Pancreas (tissue), 10 donors: Measurements from ENCODE around the gene TAPBP. TPM values are rescaled to one million over a fixed set of nuclear protein-coding genes. Genes with fewer than 3 reads are reported as not detected.

Source experiments
- ATAC-seq, 4 donors: fragments of 200-7000 bp; cut with Tn5 transposase; one replicate each; pipeline versions ENCODE4 v1.8.0 to v1.9.1; 2020; ENCODE audit warnings: mild to moderate bottlenecking in 4 of 4, moderate library complexity in 4 of 4
- DNase-seq, 6 donors: peaks; one replicate each; pipeline ENCODE4 v3.0.0-alpha.2; 2020
- FAIRE-seq: peaks from 2 replicates; lab custom pipeline; 2012; peaks lifted over from hg19 to GRCh38; lab: Jason Lieb, UNC
- H3K27ac ChIP-seq, 4 donors: fragments of 200-600 bp; sonication (generic); 1 replicate in 3 of 4; 2 replicates in 1 of 4; pipeline versions ENCODE4 v1.5.0 to v1.8.0; 2020
- H3K27me3 ChIP-seq, 4 donors: fragments of 200-600 bp; one replicate each; pipeline ENCODE4 v1.8.0; 2021
- H3K36me3 ChIP-seq, 3 donors: fragments of 200-600 bp; sonication (generic) in 1 of 3; one replicate each; pipeline versions ENCODE4 v1.5.0 to v1.8.0; 2020 to 2021
- H3K4me1 ChIP-seq, 3 donors: fragments of 200-600 bp; one replicate each; pipeline ENCODE4 v1.8.0; 2021
- H3K4me3 ChIP-seq, 4 donors: fragments of 200-600 bp; sonication (generic) in 2 of 4; one replicate each; pipeline versions ENCODE4 v1.5.0 to v1.8.0; 2020 to 2021
- H3K9me3 ChIP-seq, 4 donors: fragments of 200-600 bp; one replicate each; pipeline ENCODE4 v1.8.0; 2021
- WGBS, 2 donors: extraction: QIAGEN DNeasy Blood & Tissue Kit; methylation state at CpG; one replicate each; pipeline ENCODE4 v1.1.7; 2013; 5-methylcytosine and 5-hydroxymethylcytosine counted together
- intact Hi-C, 3 donors: fragments of 100-400 bp; cut with DNase I; formaldehyde crosslinking; loops; one replicate each; pipeline versions ENCODE4 v1.11.1 to v1.14.2; 2022
- polyA plus RNA-seq, 2 donors: library from polyadenylated mRNA; stranded (reverse); fragments of 200-250 nt; gene quantifications; one replicate each; pipeline ENCODE4 v1.2.3, GENCODE V29; 2013
- total RNA-seq, 6 donors: library from RNA; stranded (reverse); fragmentation: NEBNext Ultra II Directional in 4 of 6; extraction: Animal tissue kit (Norgen Biotek cat#: 25700) in 4 of 6; gene quantifications; one replicate each; pipeline versions ENCODE4 v1.2.1 to v1.2.4, GENCODE V29; 2021 to 2023
- TF ChIP-seq, protein P1 (sequence below), 4 donors: fragments of 200-600 bp; sonication (generic) in 3 of 4; IDR thresholded peaks; one replicate each; pipeline versions ENCODE4 v1.5.0 to v1.8.0; 2021; ENCODE audit warnings: antibody characterized with exemption in 4 of 4
- donor health status: healthy with polysubstance abuse.
- donor health status: DM: no; HTN: no; CAD: no; lungs with moderate emphysema.
- donor health status: DM: no; HTN: no; CAD: no.
- donor health status: control.
- donor health status: control.
- donor health status: Bipolar disorder and iron deficiency.
- donor health status: DM: yes; HTN: yes; CAD: no.
- donor health status: DM: no; HTN: no; CAD: no.
- donor health status: DM: no; HTN: no; CAD: no.
- donor health status: DM: yes; HTN: yes; CAD: no.

Gene TAPBP
- total and polyA plus RNA-seq, 8 donors = 28.0 to 152 (median 41.2) TPM

DNA sequence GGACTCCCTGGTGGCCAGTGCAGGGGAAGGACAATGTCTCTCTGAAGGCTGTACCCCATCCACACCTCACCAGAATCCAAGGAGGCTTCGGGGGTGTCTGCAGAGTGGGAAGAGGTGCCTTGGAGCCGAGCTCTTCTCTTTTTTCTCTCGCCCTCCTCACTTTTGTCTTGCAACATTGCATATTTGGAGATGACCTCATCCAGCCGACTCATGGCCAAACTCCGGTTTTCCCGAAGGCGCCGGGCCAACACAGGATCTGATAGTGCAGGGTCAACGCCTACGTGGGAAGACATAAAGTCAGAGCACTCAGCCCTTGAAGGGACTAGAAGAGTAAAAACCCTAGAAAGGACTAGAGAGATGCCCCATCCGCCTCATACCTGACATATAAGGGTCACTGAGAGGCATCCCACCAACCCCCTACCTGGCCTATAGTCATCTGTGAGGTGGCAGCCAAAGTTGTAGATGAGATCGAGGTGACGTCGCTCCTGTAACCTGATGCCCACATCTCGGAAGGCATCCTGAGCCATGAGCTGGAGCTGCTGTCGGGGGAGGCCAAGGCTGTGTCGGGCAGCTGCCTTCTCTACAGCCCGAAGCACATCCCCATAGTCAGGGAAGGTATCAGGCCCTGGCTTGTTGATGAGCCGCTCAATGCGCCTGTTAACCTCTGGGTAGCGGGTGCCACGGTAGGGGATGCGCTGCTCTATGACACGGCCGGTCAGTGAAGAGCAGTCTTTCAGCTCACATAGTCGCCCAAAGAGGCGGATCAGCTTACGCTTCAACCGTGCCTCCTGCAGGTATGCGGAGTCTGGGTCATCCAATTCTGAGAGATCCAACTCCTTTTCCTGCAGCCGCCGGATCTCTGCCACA, 6.7 kb upstream of the TAPBP start:
- intact Hi-C loops = no loop called here
- DNase-seq (peak in 5 of 6 donors; percentile 46 to 73 (median 63)), FAIRE-seq (no peak), ATAC-seq (no peak)
- TF ChIP-seq, protein P1, sequence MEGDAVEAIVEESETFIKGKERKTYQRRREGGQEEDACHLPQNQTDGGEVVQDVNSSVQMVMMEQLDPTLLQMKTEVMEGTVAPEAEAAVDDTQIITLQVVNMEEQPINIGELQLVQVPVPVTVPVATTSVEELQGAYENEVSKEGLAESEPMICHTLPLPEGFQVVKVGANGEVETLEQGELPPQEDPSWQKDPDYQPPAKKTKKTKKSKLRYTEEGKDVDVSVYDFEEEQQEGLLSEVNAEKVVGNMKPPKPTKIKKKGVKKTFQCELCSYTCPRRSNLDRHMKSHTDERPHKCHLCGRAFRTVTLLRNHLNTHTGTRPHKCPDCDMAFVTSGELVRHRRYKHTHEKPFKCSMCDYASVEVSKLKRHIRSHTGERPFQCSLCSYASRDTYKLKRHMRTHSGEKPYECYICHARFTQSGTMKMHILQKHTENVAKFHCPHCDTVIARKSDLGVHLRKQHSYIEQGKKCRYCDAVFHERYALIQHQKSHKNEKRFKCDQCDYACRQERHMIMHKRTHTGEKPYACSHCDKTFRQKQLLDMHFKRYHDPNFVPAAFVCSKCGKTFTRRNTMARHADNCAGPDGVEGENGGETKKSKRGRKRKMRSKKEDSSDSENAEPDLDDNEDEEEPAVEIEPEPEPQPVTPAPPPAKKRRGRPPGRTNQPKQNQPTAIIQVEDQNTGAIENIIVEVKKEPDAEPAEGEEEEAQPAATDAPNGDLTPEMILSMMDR (IDR thresholded peaks at IDR 0.05) = no peak
- peaks cover 0 to 43% (median 12%) of the 10 kb centered on the region in 3 donors for H3K4me1 ChIP-seq
- WGBS, 2 donors = 72 to 76% methylated on average over 32 of the region's 32 CpGs
- no peaks in the 10 kb centered on the region for H3K9me3 ChIP-seq
- peak overlapping the region in 1 of 4 donors; percentile 45 for H3K27ac ChIP-seq
- H3K4me3 ChIP-seq = no peak overlapping the region
- H3K36me3 ChIP-seq = peaks cover 0 to 19% (median 0%) of the 10 kb centered on the region in 3 donors
- H3K27me3 ChIP-seq = no peaks in the 10 kb centered on the region

DNA sequence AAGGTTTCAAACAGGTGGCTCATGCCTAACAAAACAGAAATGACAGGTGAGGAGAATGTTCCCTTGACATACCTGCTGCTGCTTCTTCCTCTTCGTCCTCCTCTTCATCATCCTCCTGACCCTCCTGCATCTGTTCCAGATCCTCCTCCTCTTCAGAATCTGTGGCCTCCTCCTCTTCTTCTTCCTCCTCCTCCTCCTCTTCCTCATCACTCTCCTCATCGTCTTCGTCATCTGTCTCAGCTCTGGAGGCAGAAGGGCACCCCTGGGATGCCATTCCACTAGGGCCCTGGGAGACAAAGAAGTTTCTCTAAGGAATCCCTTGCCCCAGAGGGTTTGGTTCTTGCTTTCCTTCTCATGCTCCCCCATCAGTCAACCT, 6.0 kb upstream of the TAPBP start:
- FAIRE-seq = no peak
- ATAC-seq = no peak
- Histone ChIP-seq H3K4me3 (no peak overlapping the region), H3K27ac (peak overlapping the region in 1 of 4 donors; percentile 45), H3K27me3 (no peaks in the 10 kb centered on the region), H3K9me3 (no peaks in the 10 kb centered on the region), H3K4me1 (peaks cover 0 to 45% (median 14%) of the 10 kb centered on the region in 3 donors), H3K36me3 (peaks cover 0 to 19% (median 0%) of the 10 kb centered on the region in 3 donors)
- WGBS, 2 donors = 86 to 88% methylated on average over 3 of the region's 3 CpGs
- TF ChIP-seq, protein P1 (IDR thresholded peaks at IDR 0.05) = no peak
- DNase-seq = no peak
- intact Hi-C loops = no loop called here

DNA sequence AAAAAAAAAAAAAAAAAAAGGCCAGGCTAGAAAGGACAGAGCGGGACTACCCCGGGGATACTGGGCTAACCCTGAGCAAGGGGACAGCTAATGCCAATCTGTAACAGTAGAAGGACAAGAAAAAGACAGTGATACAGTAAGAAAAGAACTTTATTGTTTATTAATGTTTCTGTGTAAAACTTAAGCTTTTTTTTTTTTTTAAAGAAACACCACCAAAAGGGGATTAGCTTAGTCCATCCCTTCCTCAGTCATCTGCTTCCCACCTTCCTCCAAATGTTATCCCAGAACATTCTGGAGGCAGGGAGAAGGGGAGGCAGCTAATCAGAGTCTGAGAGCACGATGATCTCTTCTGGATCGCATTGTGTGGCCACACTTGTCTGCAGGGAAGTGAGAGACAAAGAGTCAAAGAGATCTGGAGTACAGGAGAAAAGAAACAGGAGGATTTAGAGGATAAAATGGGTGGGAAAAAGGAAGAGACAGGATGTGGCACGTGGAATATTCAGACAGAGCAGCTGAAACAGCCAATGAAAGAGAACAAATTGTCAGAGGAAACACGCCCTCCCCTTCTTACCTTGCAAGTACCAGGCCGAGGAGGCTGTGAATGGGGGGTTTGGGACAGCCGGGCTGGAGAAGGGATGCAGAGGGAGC, 4.7 kb upstream of the TAPBP start:
- Histone ChIP-seq H3K9me3 (no peaks in the 10 kb centered on the region), H3K4me1 (peaks cover 0 to 44% (median 18%) of the 10 kb centered on the region in 3 donors), H3K4me3 (peak overlapping the region in 3 of 4 donors; percentile 1 to 53 (median 37)), H3K27me3 (no peaks in the 10 kb centered on the region), H3K36me3 (peaks cover 0 to 19% (median 0%) of the 10 kb centered on the region in 3 donors), H3K27ac (peak overlapping the region; percentile 51 to 82 (median 66))
- 59 to 62% methylated on average over 8 of the region's 8 CpGs for WGBS, 2 donors
- intact Hi-C loops = no loop called here
- no peak for FAIRE-seq
- TF ChIP-seq, protein P1 (IDR thresholded peaks at IDR 0.05) = no peak
- DNase-seq = peak in 2 of 6 donors; percentile 43 to 44
- ATAC-seq = no peak

DNA sequence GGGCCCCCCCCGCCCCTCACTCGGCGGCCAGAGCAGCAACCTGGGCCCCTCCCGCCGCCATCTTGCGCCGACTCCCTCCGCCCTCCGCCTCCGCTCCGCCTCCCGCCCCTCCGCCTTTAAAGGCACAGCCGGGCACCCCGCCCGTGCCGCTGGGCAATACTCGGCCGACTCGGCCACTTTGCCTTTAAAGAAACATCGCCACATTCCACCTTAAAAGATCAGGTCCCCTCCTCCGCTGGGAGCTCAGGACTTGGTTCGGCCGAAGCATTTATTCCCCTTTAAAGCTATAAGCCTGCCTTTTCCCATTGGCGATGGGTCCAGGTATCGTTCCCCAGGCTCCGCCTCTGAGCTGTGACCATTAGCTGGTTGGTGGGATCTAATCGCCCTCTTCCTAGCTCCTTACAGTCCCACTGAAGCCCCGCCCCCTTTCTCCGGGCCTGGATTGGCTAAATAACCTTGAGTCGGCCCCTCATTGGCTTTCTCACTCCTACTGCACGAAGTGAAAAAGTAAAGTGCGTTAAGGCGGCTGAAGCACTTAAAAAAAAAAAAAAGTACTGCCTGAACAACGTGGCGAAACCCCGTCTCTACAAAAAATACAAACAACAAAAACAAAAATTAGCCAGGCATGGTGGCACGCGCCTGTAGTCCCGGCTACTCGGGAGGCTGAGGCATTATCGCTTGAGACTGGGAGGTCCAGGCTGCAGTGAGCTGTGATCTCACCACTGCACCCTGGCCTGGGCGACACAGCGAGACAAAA, 4.0 kb upstream of the TAPBP start, which contains the start of gene ZBTB22:
Gene ZBTB22, minus strand, starts transcription at position 76 of the 757 bp plus-strand sequence. CDS start 828 bp downstream, outside the sequence.
- DNase-seq = peak; percentile 96 to 99 (median 98)
- peaks cover 0 to 44% (median 18%) of the 10 kb centered on the region in 3 donors for H3K4me1 ChIP-seq
- 1% methylated on average over 41 to 44 of the region's 44 CpGs for WGBS, 2 donors
- TF ChIP-seq, protein P1 (IDR thresholded peaks at IDR 0.05) = no peak
- intact Hi-C loops = no loop called here
- peak; percentile 75 to 80 (median 78) for ATAC-seq
- peaks cover 0 to 19% (median 0%) of the 10 kb centered on the region in 3 donors for H3K36me3 ChIP-seq
- H3K27ac ChIP-seq = peak within 1 kb of the TSS; percentile 51 to 82 (median 66)
- H3K27me3 ChIP-seq = no peaks in the 10 kb centered on the region
- peak; percentile 98 for FAIRE-seq
- no peaks in the 10 kb centered on the region for H3K9me3 ChIP-seq
- H3K4me3 ChIP-seq = peak within 1 kb of the TSS; percentile 1 to 53 (median 25)
